ENCODE results near the gene HEBP2. TPM values are rescaled to one million over a fixed set of nuclear protein-coding genes. Genes with fewer than 3 reads are reported as not detected.
A peak's percentile ranks its signal among the peaks of the same experiment; 100 is the strongest.
"Not testable (repeated sequence)": the region's sequence is repeated elsewhere in the genome, so short reads cannot be mapped to it uniquely, and the experiment has no call there.

The HEBP2 gene
- polyA plus RNA-seq (2013, experiment 1 of 2) = 58.9 TPM
- 65.5 TPM for polyA plus RNA-seq (2013, experiment 2 of 2)

DNA sequence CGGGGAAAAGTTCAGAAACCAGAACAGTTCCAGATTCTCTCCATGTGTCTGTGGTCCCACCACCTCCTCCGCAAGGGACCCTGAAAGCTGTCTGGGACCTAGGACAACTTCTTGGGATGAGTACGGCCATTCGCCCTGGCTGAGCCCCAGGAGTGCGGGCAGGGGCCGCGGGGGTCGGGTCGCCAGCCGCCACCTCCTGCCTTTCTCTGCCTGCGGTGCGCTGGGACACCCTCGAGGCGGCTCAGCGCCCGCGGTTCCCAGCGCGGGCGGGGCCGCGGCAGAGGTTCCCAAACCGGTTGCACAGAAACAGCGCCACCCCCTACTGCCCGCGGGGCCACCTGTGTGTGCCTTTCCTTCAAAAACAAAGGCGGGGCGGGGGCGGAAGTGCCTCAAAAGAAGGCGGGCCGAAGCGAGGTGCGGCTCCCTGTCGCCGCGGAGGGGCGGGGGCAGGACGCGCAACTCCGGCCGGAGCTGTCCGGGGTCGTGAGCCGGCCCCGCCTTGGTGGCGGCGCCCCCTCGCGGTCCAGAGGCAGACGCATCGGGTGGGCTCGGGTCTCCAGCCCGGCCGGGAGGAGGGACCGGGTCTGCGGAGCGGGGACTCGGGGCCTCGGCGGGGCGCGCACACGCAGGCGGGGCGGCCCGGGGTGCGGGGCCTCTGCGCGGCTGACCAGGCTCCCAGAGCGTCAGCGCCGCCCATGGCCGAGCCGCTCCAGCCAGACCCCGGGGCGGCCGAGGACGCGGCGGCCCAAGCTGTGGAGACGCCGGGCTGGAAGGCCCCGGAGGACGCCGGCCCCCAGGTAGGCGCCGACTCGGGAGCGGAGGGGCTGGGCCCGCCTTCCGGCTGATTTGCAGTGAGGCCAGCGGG is at the start of gene HEBP2:
TSS of gene HEBP2 (plus strand) at position 423 of the 865 bp plus-strand sequence. CDS start at position 696, 273 bp downstream.
- Histone ChIP-seq H3K27ac (ENCODE audit: low read depth, low read length, severe bottlenecking) (peak within 1 kb of the TSS; percentile 82), H3K36me3 (ENCODE audit: control insufficient read depth, insufficient read depth, low read length) (peaks cover 33% of the 10 kb centered on the region), H3K4me1 (ENCODE audit: control insufficient read depth, insufficient read depth, low read length, poor library complexity, severe bottlenecking) (peaks cover 4% of the 10 kb centered on the region), H3K4me3 (ENCODE audit: extremely low read depth, insufficient read depth, low read length, poor library complexity, severe bottlenecking) (peak within 1 kb of the TSS; percentile 77), H3K9me3 (ENCODE audit: control insufficient read depth, low read length) (no peaks in the 10 kb centered on the region)
- WGBS, 2 experiments (ENCODE audit: insufficient coverage in 2 of 2) = 0% methylated on average over 54 to 77 of the region's 92 CpGs

DNA sequence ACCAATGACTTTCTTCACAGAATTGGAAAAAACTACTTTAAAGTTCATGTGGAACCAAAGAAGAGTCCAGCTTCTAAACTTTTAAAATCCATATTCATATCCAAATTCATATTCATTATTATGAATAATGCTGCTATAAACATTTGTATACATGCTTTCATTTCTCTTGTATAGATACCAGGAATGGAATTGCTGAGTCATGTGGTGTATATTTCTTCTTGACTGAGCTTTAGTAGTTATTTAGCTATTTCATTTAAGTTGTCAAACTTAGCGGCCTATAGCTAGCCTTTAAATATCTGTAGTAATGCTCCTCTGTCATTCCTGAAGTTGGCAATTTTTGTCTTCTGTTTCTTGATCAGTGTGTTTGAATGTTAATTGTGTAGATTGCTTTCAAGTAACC is 46.1 kb upstream of the HEBP2 start:
- Histone ChIP-seq H3K36me3 (ENCODE audit: control insufficient read depth, insufficient read depth, low read length) (no peaks in the 10 kb centered on the region), H3K9me3 (ENCODE audit: control insufficient read depth, low read length) (no peaks in the 10 kb centered on the region), H3K4me1 (ENCODE audit: control insufficient read depth, insufficient read depth, low read length, poor library complexity, severe bottlenecking) (no peaks in the 10 kb centered on the region), H3K27ac (ENCODE audit: low read depth, low read length, severe bottlenecking) (no peak overlapping the region), H3K4me3 (ENCODE audit: extremely low read depth, insufficient read depth, low read length, poor library complexity, severe bottlenecking) (no peak overlapping the region)
- no CpG with 5 or more reads among the region's 1 CpG for WGBS, 2 experiments (ENCODE audit: insufficient coverage in 2 of 2)

DNA sequence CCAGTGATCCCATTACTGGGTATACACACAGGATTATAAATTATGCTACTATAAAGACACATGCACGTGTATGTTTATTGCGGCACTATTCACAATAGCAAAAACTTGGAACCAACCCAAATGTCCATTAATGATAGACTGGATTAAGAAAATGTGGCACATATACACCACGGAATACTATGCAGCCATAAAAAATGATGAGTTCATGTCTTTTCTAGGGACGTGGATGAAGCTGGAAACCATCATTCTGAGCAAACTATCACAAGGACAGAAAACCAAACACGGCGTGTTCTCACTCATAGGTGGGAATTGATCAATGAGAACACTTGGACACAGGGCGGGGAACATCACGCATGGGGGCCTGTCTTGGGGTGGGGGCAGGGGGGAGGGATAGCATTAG is 35.3 kb upstream of the HEBP2 start:
- H3K4me1 ChIP-seq (ENCODE audit: control insufficient read depth, insufficient read depth, low read length, poor library complexity, severe bottlenecking); H3K9me3 ChIP-seq (ENCODE audit: control insufficient read depth, low read length); H3K36me3 ChIP-seq (ENCODE audit: control insufficient read depth, insufficient read depth, low read length); H3K4me3 ChIP-seq (ENCODE audit: extremely low read depth, insufficient read depth, low read length, poor library complexity, severe bottlenecking); H3K27ac ChIP-seq (ENCODE audit: low read depth, low read length, severe bottlenecking): not testable (repeated sequence)
- WGBS, 2 experiments (ENCODE audit: insufficient coverage in 2 of 2) = 96 to 98% methylated on average over 3 to 5 of the region's 8 CpGs

DNA sequence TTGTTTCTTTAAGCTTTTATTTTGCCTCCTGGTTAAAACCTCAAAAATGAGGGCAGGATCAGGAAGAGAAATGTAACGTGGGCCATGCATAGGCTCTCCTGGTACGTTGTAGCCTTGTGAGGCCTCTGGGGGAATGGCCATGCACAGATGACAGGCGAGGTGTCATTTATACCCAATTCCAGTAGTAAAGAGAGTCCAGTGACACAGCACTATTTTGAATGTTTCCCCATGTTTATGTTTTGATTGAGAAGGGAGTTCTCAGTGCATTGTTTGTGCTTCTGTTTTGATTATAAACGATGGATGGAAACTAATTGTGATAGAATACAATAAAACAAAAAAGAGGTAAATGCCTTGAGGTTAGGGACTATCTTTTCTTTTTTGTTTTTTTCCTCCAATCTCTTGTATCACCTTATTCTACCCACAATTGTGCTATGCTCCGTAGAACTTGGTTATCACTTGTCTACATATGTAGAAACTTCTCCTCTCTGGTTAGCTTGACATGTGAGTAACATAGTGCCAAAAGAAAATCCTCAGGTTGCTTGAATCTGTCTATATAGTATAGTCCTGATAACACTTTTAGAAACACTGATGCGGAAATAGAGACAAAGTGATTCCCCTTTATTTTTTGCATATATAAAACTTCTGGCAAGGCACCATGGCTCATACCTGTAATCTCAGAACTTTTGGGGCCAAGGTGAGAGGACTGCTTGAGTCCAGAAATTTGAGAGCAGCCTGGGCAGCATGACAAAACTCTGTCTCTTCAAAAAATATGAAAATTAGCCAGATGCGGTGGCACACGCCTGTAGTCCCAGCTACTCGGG is 33.2 kb upstream of the HEBP2 start:
- no peak overlapping the region for H3K27ac ChIP-seq (ENCODE audit: low read depth, low read length, severe bottlenecking)
- WGBS, 2 experiments (ENCODE audit: insufficient coverage in 2 of 2) = 93 to 94% methylated on average over 2 to 6 of the region's 9 CpGs
- no peaks in the 10 kb centered on the region for H3K9me3 ChIP-seq (ENCODE audit: control insufficient read depth, low read length)
- H3K4me1 ChIP-seq (ENCODE audit: control insufficient read depth, insufficient read depth, low read length, poor library complexity, severe bottlenecking) = no peaks in the 10 kb centered on the region
- no peak overlapping the region for H3K4me3 ChIP-seq (ENCODE audit: extremely low read depth, insufficient read depth, low read length, poor library complexity, severe bottlenecking)
- no peaks in the 10 kb centered on the region for H3K36me3 ChIP-seq (ENCODE audit: control insufficient read depth, insufficient read depth, low read length)

- no peak overlapping the region for H3K27ac ChIP-seq (ENCODE audit: low read depth, low read length, severe bottlenecking)
- no peaks in the 10 kb centered on the region for H3K4me1 ChIP-seq (ENCODE audit: control insufficient read depth, insufficient read depth, low read length, poor library complexity, severe bottlenecking)
- 77% methylated on average over 1 of the region's 3 CpGs; no CpG with 5 or more reads in 1 of the 2 experiments for WGBS, 2 experiments (ENCODE audit: insufficient coverage in 2 of 2)
- H3K4me3 ChIP-seq (ENCODE audit: extremely low read depth, insufficient read depth, low read length, poor library complexity, severe bottlenecking) = no peak overlapping the region
- H3K9me3 ChIP-seq (ENCODE audit: control insufficient read depth, low read length) = no peaks in the 10 kb centered on the region
- H3K36me3 ChIP-seq (ENCODE audit: control insufficient read depth, insufficient read depth, low read length) = no peaks in the 10 kb centered on the region
Measured at GRCh38 chr6:138371452-138371711, 32.6 kb upstream of the HEBP2 start.

- Histone ChIP-seq H3K36me3 (ENCODE audit: control insufficient read depth, insufficient read depth, low read length) (no peaks in the 10 kb centered on the region), H3K9me3 (ENCODE audit: control insufficient read depth, low read length) (no peaks in the 10 kb centered on the region), H3K4me3 (ENCODE audit: extremely low read depth, insufficient read depth, low read length, poor library complexity, severe bottlenecking) (no peak overlapping the region), H3K27ac (ENCODE audit: low read depth, low read length, severe bottlenecking) (no peak overlapping the region), H3K4me1 (ENCODE audit: control insufficient read depth, insufficient read depth, low read length, poor library complexity, severe bottlenecking) (no peaks in the 10 kb centered on the region)
- WGBS, 2 experiments (ENCODE audit: insufficient coverage in 2 of 2) = 52 to 86% methylated on average over 1 to 3 of the region's 3 CpGs
Measured at GRCh38 chr6:138371720-138372119, 32.3 kb upstream of the HEBP2 start.

GRCh38 chr6:138372711-138373463 is 31.1 kb upstream of the HEBP2 start:
- H3K9me3 ChIP-seq (ENCODE audit: control insufficient read depth, low read length) = no peaks in the 10 kb centered on the region
- no peaks in the 10 kb centered on the region for H3K36me3 ChIP-seq (ENCODE audit: control insufficient read depth, insufficient read depth, low read length)
- H3K27ac ChIP-seq (ENCODE audit: low read depth, low read length, severe bottlenecking) = no peak overlapping the region
- H3K4me1 ChIP-seq (ENCODE audit: control insufficient read depth, insufficient read depth, low read length, poor library complexity, severe bottlenecking) = no peaks in the 10 kb centered on the region
- H3K4me3 ChIP-seq (ENCODE audit: extremely low read depth, insufficient read depth, low read length, poor library complexity, severe bottlenecking) = no peak overlapping the region

DNA sequence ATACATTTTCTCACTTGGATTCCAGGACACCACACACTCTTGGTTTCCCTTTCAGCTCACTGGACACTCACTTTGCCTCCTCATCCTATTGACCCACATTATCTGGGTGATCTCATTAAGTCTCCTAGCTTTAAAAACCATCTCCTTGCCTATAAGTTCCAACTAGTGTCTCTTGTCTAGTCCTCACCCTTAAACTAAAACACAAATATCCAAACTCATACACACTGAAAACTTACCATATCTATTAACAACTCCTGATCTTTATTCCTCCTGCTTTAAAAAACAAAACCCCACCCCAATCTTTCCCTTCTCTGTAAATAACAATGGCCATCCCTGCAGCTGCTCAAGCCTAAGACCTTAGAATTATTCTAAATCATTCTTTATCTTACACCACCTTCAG is 29.8 kb upstream of the HEBP2 start:
- Histone ChIP-seq H3K4me3 (ENCODE audit: extremely low read depth, insufficient read depth, low read length, poor library complexity, severe bottlenecking) (no peak overlapping the region), H3K9me3 (ENCODE audit: control insufficient read depth, low read length) (no peaks in the 10 kb centered on the region), H3K36me3 (ENCODE audit: control insufficient read depth, insufficient read depth, low read length) (no peaks in the 10 kb centered on the region), H3K4me1 (ENCODE audit: control insufficient read depth, insufficient read depth, low read length, poor library complexity, severe bottlenecking) (no peaks in the 10 kb centered on the region), H3K27ac (ENCODE audit: low read depth, low read length, severe bottlenecking) (no peak overlapping the region)

- Histone ChIP-seq H3K4me3 (ENCODE audit: extremely low read depth, insufficient read depth, low read length, poor library complexity, severe bottlenecking) (no peak overlapping the region), H3K36me3 (ENCODE audit: control insufficient read depth, insufficient read depth, low read length) (no peaks in the 10 kb centered on the region), H3K4me1 (ENCODE audit: control insufficient read depth, insufficient read depth, low read length, poor library complexity, severe bottlenecking) (no peaks in the 10 kb centered on the region), H3K27ac (ENCODE audit: low read depth, low read length, severe bottlenecking) (no peak overlapping the region), H3K9me3 (ENCODE audit: control insufficient read depth, low read length) (no peaks in the 10 kb centered on the region)
- WGBS, 2 experiments (ENCODE audit: insufficient coverage in 2 of 2) = 87 to 93% methylated on average over 2 of the region's 2 CpGs
Measured at GRCh38 chr6:138374815-138375214, 29.2 kb upstream of the HEBP2 start.

DNA sequence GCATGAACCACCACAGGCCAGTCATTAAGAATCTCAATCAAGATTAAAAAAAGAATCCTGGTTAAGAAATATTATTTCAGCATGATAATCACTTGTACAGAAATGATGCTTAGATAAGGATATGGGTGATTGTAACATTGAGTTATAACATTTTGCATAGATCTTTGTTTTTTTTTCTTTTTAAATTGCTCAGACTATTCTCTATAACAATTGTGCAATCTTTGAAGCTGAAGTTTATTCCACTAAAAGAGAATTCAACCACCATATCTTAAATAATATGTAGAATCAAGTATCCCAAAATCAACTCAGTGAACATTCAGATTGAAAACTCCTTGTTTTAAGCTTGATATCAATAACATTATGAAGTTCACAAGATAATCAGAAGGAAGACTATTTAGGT is 27.0 kb upstream of the HEBP2 start:
- Histone ChIP-seq H3K36me3 (ENCODE audit: control insufficient read depth, insufficient read depth, low read length) (no peaks in the 10 kb centered on the region), H3K9me3 (ENCODE audit: control insufficient read depth, low read length) (no peaks in the 10 kb centered on the region), H3K27ac (ENCODE audit: low read depth, low read length, severe bottlenecking) (no peak overlapping the region), H3K4me3 (ENCODE audit: extremely low read depth, insufficient read depth, low read length, poor library complexity, severe bottlenecking) (no peak overlapping the region), H3K4me1 (ENCODE audit: control insufficient read depth, insufficient read depth, low read length, poor library complexity, severe bottlenecking) (no peaks in the 10 kb centered on the region)
